Right lobe of liver (tissue), 4 donors: Measurements from ENCODE around the gene TAF4B.

Experiments
- CTCF ChIP-seq, 4 donors: fragments of 200-600 bp in 3 of 4; fragments of 450-650 bp in 1 of 4; IDR thresholded peaks; one replicate each; pipeline versions ENCODE4 v1.5.1 to v1.8.0; 2016 to 2022; ENCODE audit warnings: antibody characterized with exemption in 4 of 4, mild to moderate bottlenecking in 2 of 4
- POLR2A ChIP-seq: fragments of 450-650 bp; IDR thresholded peaks from one replicate; pipeline ENCODE4 v1.6.1; 2017; ENCODE audit warnings: antibody characterized with exemption, mild to moderate bottlenecking
- donor health status: DM: no; HTN: no; CAD: no.
- donor health status: DM: no; HTN: no; CAD: no.
- donor health status: DM: no; HTN: yes; CAD: no.

- TF ChIP-seq CTCF (IDR thresholded peaks at IDR 0.05) = no peak
- no peak for TF ChIP-seq POLR2A
These were observed 189.4 kb downstream of the TAF4B start for GRCh38 chr18:26415631-26416030.
